Hepatocyte (in vitro differentiated cells): ENCODE measurements around the gene CFAP77. TPM values are rescaled to one million over a fixed set of nuclear protein-coding genes. Genes with fewer than 3 reads are reported as not detected.
A peak's percentile ranks its signal among the peaks of the same experiment; 100 is the strongest.

Source experiments
- DNase-seq: peaks from one replicate; pipeline ENCODE4 v3.0.0-alpha.2; 2016; ENCODE audit warnings: low spot score
- H2AFZ ChIP-seq: fragments of 200-600 bp; sonication (generic); 2 replicates; pipeline ENCODE4 v1.6.0; 2016; ENCODE audit warnings: antibody characterized with exemption, mild to moderate bottlenecking
- H3K27ac ChIP-seq: fragments of 200-600 bp; sonication (generic); 2 replicates; pipeline ENCODE4 v1.5.1; 2016; ENCODE audit warnings: mild to moderate bottlenecking
- H3K27me3 ChIP-seq: fragments of 200-600 bp; sonication (generic); 2 replicates; pipeline ENCODE4 v1.6.1; 2016
- H3K36me3 ChIP-seq: fragments of 200-600 bp; sonication (generic); replicated peaks from 2 replicates; pipeline ENCODE4 v1.5.1; 2016; ENCODE audit warnings: low read depth; ENCODE audit not compliant: insufficient read depth
- H3K4me1 ChIP-seq: fragments of 200-600 bp; sonication (generic); 2 replicates; pipeline ENCODE4 v1.5.1; 2016; ENCODE audit warnings: mild to moderate bottlenecking, moderate library complexity; ENCODE audit not compliant: insufficient read depth
- H3K4me2 ChIP-seq: fragments of 200-600 bp; sonication (generic); 2 replicates; pipeline ENCODE4 v1.6.0; 2016
- H3K4me3 ChIP-seq: fragments of 200-600 bp; sonication (generic); 2 replicates; pipeline ENCODE4 v1.5.1; 2016; ENCODE audit warnings: mild to moderate bottlenecking
- H3K79me2 ChIP-seq: fragments of 200-600 bp; sonication (generic); 2 replicates; pipeline ENCODE4 v1.6.0; 2017; ENCODE audit warnings: mild to moderate bottlenecking
- H3K9me2 ChIP-seq: fragments of 200-600 bp; sonication (generic); replicated peaks from 2 replicates; pipeline ENCODE4 v1.6.0; 2017; ENCODE audit warnings: mild to moderate bottlenecking; ENCODE audit not compliant: insufficient read depth
- H3K9me3 ChIP-seq: fragments of 200-600 bp; sonication (generic); 2 replicates; pipeline ENCODE4 v1.5.1; 2016; ENCODE audit warnings: low read depth, mild to moderate bottlenecking
- H4K20me1 ChIP-seq: fragments of 200-600 bp; sonication (generic); 2 replicates; pipeline ENCODE4 v1.6.0; 2016; ENCODE audit warnings: mild to moderate bottlenecking; ENCODE audit not compliant: insufficient read depth, poor library complexity, severe bottlenecking
- EZH2 ChIP-seq: fragments of 200-600 bp; sonication (generic); IDR thresholded peaks from 2 replicates; pipeline ENCODE4 v1.6.1; 2016; ENCODE audit warnings: antibody characterized with exemption, mild to moderate bottlenecking, borderline replicate concordance
- EZH2phosphoT487 ChIP-seq: fragments of 200-600 bp; sonication (generic); IDR thresholded peaks from one replicate; pipeline ENCODE4 v1.6.1; 2018; ENCODE audit warnings: antibody characterized with exemption, mild to moderate bottlenecking, low read depth, moderate library complexity; ENCODE audit not compliant: unreplicated experiment, severe bottlenecking
- WGBS: methylation state at CpG from one replicate; pipeline ENCODE4 v1.1.6; 2016; ENCODE audit warnings: low lambda C conversion rate; ENCODE audit errors: missing lambda C conversion rate; 5-methylcytosine and 5-hydroxymethylcytosine counted together
- polyA plus RNA-seq: library from polyadenylated mRNA; unstranded; fragments of >200 nt; fragmentation: Nextera tagmentation; extraction: Ambion mirVana; gene quantifications from 2 replicates; pipeline ENCODE4 v1.2.1, GENCODE V29; 2016
- total RNA-seq: library from RNA; depleted of rRNA; stranded (reverse); fragments of >200 nt; gene quantifications from 2 replicates; pipeline ENCODE4 v1.2.3, GENCODE V29; 2014
- TF ChIP-seq, protein P1 (sequence below): fragments of 200-600 bp; sonication (generic); IDR thresholded peaks from 2 replicates; pipeline ENCODE4 v1.5.1; 2016; ENCODE audit warnings: antibody characterized with exemption, mild to moderate bottlenecking; ENCODE audit not compliant: poor library complexity

The CFAP77 gene
- total and polyA plus RNA-seq, 2 experiments from 2014 or later = 0.70 to 1.2 TPM

- no peaks in the 10 kb centered on the region for H3K79me2 ChIP-seq
- no peaks in the 10 kb centered on the region for H3K27me3 ChIP-seq
- peaks cover 11% of the 10 kb centered on the region for H3K4me1 ChIP-seq
- TF ChIP-seq, protein P1, sequence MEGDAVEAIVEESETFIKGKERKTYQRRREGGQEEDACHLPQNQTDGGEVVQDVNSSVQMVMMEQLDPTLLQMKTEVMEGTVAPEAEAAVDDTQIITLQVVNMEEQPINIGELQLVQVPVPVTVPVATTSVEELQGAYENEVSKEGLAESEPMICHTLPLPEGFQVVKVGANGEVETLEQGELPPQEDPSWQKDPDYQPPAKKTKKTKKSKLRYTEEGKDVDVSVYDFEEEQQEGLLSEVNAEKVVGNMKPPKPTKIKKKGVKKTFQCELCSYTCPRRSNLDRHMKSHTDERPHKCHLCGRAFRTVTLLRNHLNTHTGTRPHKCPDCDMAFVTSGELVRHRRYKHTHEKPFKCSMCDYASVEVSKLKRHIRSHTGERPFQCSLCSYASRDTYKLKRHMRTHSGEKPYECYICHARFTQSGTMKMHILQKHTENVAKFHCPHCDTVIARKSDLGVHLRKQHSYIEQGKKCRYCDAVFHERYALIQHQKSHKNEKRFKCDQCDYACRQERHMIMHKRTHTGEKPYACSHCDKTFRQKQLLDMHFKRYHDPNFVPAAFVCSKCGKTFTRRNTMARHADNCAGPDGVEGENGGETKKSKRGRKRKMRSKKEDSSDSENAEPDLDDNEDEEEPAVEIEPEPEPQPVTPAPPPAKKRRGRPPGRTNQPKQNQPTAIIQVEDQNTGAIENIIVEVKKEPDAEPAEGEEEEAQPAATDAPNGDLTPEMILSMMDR = no peak
- TF ChIP-seq EZH2phosphoT487 (no peak), EZH2 (no peak)
- H3K4me3 ChIP-seq = no peak overlapping the region
- DNase-seq = no peak
- no peaks in the 10 kb centered on the region for H3K9me3 ChIP-seq
- H3K9me2 ChIP-seq = no peaks in the 10 kb centered on the region
- H4K20me1 ChIP-seq = no peaks in the 10 kb centered on the region
- H2AFZ ChIP-seq = no peak overlapping the region
- H3K4me2 ChIP-seq = peak overlapping the region; percentile 76
- H3K36me3 ChIP-seq = no peaks in the 10 kb centered on the region
- H3K27ac ChIP-seq = no peak overlapping the region
- WGBS = 93% methylated on average over 9 of the region's 9 CpGs
Observed at GRCh38 chr9:132545578-132545977, 135.6 kb downstream of the CFAP77 start.

- no peaks in the 10 kb centered on the region for H4K20me1 ChIP-seq
- peaks cover 11% of the 10 kb centered on the region for H3K4me1 ChIP-seq
- H3K9me2 ChIP-seq = no peaks in the 10 kb centered on the region
- no peaks in the 10 kb centered on the region for H3K9me3 ChIP-seq
- H3K4me3 ChIP-seq = peak overlapping the region; percentile 2
- H3K36me3 ChIP-seq = no peaks in the 10 kb centered on the region
- 6% methylated on average over 27 of the region's 27 CpGs for WGBS
- TF ChIP-seq, protein P1 = peak; percentile 47
- no peak for TF ChIP-seq EZH2phosphoT487
- DNase-seq = peak; percentile 64
- H3K27me3 ChIP-seq = no peaks in the 10 kb centered on the region
- H3K79me2 ChIP-seq = no peaks in the 10 kb centered on the region
- H3K4me2 ChIP-seq = peak overlapping the region; percentile 76
- H3K27ac ChIP-seq = no peak overlapping the region
- peak overlapping the region; percentile 74 for H2AFZ ChIP-seq
Observed at GRCh38 chr9:132546148-132547051, 136.4 kb downstream of the CFAP77 start.

DNA sequence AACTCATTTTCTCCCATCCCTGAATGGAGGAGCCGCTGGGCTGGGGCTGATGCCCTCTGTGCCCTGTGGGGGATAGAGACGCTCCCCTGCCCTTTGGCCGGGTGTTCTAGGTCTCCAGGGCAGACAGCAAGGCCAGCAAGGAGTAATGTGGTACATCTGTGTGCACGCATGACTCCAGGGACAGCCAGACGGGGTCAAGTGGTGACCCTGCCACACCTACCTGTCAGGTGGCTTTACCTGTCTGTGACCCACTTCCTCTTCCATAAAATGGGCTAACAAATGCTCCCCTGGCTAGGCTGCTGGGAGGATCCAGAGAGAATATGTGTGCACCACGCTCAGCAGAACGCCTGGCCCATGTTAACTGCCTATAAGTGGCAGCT is 137.0 kb downstream of the CFAP77 start:
- no peak overlapping the region for H2AFZ ChIP-seq
- peak overlapping the region; percentile 76 for H3K4me2 ChIP-seq
- no peak overlapping the region for H3K27ac ChIP-seq
- no peaks in the 10 kb centered on the region for H3K36me3 ChIP-seq
- WGBS = 81% methylated on average over 7 of the region's 7 CpGs
- no peaks in the 10 kb centered on the region for H3K9me3 ChIP-seq
- no peaks in the 10 kb centered on the region for H3K9me2 ChIP-seq
- no peak for DNase-seq
- H3K4me1 ChIP-seq = peaks cover 11% of the 10 kb centered on the region
- TF ChIP-seq EZH2phosphoT487 (no peak), EZH2 (no peak)
- TF ChIP-seq, protein P1 = no peak
- no peaks in the 10 kb centered on the region for H3K27me3 ChIP-seq
- H3K79me2 ChIP-seq = no peaks in the 10 kb centered on the region
- H3K4me3 ChIP-seq = no peak overlapping the region
- no peaks in the 10 kb centered on the region for H4K20me1 ChIP-seq
